KOPT-K1 (cell line): Measurements from ENCODE around the gene RPS21.

Experiments
- H3K27ac ChIP-seq: fragments of 200-600 bp; sonication (generic); 2 replicates; pipeline ENCODE4 v1.5.1; 2016; ENCODE audit warnings: antibody characterized with exemption, mild to moderate bottlenecking, low read depth, low read length; ENCODE audit not compliant: poor library complexity, severe bottlenecking
- H3K36me3 ChIP-seq: fragments of 200-600 bp; sonication (generic); 2 replicates; pipeline ENCODE4 v1.5.1; 2017; ENCODE audit warnings: antibody characterized with exemption, mild to moderate bottlenecking, low read length, moderate library complexity; ENCODE audit not compliant: insufficient read depth
- H3K9me3 ChIP-seq: fragments of 200-600 bp; sonication (generic); 2 replicates; pipeline ENCODE4 v1.5.1; 2017; ENCODE audit warnings: antibody characterized with exemption, low read length, mild to moderate bottlenecking; ENCODE audit not compliant: insufficient read depth, poor library complexity, severe bottlenecking

Gene RPS21

DNA sequence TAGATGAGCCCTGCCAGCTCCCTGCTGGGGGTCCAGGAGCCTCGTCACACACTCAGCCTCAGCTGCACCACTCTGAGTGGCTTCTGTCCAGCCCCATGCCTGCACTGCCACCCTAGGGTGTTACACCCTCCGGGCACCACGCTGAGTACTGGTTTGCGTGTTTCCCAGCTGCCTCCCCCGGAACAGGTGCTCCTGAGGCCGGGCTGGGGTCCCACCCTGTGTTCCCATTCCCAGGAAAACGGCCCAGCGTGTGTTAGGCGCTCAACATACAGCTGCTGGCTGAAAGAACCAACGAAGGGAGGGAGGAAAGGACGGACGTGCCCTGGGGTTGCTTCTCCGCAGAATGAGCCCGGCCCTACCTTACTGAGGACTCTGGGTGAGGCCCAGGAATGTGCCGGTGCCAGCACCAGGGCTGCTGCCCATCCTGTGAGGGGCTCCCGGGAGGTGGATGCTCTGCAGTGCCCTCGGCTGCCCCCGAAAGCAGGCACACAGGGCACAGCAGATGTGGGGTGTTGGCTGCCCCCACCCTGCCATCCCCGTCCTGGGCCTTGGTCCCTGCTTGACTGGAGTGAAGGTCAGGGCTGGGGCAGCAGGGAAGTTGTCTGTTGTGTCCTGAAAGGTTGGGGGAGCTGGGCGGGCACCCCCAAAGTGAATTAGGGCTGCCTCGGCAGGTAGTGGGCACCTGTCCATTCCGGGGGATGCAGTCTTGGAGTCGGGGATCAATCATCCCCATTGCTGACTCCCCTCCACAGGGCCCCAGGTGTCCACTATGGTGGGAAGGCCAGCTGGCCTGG, 36.1 kb upstream of the RPS21 start:
- no peak overlapping the region for H3K27ac ChIP-seq
- no peaks in the 10 kb centered on the region for H3K36me3 ChIP-seq

DNA sequence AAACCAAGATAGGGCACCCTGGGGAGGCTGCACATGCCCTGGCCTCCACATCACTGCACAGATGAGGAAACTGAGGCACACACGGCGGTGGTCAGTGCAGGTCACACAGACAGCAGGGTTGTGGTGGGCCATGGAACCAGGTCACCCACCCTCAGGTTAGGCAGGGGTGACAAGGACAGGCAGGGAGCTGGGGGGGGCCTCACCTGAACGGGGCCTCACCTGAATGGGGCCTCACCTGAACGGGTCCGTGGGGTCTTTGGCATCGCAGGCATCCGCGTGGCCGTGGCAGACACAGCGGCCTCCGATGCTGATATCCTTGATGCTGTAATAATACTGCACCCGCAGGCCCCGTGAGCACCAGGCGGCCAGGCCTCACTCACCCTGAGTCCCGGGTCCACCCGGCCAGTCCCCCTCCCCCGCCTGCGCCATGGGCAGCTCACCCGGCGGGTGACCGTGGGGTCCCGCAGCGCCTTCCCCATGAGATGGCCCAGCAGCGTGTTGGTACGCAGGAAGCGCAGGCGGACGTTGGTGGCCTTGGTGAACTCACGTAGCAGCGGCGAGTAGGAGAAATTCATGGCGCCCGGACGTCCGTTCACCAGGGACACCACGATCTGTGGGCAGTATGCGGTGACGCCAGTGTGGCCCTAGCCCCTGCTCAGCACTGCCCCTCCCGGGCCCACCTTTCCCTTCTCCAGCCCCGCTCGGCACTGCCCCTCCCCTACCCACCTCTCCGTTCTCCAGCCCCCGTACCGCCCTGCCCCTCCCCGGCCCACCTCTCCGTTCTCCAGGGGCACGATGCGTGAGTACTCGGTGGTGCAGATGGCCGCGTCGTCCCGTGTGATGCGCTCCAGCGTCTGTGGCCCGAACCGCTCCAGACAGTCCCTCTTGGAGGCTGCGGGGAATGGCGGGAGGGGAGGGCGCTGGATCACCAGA, 35.2 kb upstream of the RPS21 start:
- Histone ChIP-seq H3K36me3 (no peaks in the 10 kb centered on the region), H3K9me3 (peaks cover 7% of the 10 kb centered on the region), H3K27ac (no peak overlapping the region)

More for the DNA sequence above, 36.1 kb upstream of the RPS21 start:
- peaks cover 7% of the 10 kb centered on the region for H3K9me3 ChIP-seq

DNA sequence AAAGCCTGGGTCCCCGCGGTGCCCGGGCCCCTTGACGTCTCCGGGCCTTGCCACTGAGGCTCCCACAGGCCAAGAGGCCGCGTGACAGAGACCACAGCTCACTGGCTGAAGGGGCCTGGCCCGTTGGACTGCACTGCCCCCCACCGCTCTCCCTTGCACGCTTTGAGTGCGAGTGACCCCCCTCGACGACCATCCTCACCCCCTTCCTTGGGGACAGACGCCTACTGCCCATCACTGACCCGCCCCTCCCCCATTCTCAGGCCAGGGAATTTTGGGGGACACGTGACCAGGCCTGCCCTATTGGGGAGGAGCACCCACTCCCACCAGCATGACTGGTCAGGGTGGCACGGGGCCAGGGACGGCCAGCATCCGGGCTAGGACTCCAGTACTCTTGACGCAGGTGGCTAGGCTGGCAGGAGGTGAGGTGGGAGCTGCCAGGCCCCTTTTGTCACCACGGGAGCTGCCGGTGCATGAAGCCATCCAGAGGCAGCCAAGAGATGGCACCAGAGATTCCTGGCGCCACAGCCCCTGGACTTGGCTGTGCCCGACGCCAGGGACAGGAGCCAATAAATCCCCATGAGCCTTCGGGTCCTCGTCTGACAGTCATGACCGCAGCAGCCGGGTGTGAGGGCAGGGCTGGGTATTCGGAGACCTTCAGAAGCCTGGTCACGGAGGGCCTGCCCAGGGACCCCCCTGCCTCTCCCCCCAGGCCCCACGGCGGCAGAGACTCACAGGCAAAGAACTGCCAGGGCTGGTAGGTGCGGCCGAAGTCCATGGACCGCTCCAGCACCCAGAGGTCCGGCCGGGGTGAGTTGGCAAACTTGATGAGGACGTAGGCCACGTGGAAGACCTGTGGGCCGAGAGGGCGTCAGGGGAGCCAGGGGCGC, 34.3 kb upstream of the RPS21 start:
- H3K9me3 ChIP-seq = peaks cover 7% of the 10 kb centered on the region
- no peaks in the 10 kb centered on the region for H3K36me3 ChIP-seq
- H3K27ac ChIP-seq = no peak overlapping the region

DNA sequence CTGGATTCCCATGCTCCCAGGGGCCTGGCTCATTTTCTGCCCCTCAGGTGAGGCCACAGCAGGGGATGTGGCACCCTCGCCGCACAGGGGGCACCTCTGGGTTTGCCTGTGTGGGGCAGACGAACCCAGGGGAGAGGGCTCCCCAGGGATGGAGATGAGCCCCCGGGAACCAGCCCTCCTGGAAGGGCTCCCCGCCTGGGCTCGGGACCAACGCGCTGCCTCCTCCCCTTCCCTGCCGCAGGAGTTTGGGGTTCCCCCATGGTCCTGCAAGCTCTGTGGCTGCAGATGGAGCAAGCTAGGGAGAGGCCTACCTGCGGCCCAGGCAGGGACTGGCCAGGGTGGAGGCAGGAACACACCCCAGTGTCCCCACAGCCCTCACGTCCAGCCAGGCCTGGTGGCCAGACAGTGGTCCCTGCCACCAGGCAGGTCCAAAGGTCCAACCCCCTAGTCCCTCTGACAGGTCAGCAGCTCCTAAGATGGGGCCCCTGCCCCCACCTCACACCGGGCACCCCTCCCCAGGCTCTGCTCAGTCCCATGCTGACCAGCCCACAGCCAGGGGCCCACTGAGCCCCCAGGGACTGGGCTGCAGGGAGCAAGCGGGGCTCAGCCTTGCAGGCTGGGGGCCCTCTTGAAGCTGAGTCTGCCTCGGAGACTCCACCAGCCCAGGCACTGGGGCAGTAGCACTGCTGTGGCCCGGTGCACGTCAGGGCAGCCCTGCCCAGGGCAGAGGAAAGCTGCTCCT, 33.4 kb upstream of the RPS21 start:
- Histone ChIP-seq H3K36me3 (no peaks in the 10 kb centered on the region), H3K27ac (no peak overlapping the region), H3K9me3 (peaks cover 7% of the 10 kb centered on the region)

DNA sequence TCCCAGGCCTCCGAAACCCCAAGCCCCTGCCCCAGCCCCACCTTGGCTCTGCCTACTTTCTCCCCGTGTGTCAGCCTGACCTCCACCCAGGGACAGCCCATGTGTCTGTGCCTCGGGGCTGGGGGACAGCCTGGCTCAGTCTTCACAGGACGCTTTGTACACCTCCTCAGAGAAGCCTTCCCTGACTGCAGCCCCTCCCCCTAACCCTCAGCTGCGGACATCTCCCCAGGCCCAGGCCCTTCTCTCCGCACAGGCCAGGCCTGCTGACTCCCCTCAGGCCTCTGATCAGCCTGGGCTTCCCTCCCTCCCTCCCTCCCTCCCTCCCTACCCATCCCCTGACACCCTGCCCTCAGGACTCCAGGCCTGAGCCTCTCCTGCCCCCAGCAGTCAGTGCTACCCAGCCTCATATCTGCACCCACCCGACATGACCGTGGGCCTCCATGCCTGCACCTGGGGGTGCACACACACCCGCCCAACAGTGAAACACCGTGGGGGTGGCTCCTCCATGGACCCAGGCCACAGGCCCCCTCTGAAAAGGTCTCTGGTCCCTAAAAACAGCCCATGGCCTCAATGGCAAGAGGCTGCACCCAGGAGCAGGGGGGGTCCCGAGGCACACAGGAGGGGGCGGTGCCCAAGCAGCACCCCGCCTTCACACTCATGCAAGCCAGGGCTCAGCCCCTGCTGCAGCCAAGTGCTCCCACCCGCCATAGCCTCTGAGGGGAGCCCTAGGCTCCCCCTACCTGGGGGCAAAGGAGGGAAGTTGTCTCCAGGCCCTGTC, 32.7 kb upstream of the RPS21 start:
- Histone ChIP-seq H3K9me3 (no peaks in the 10 kb centered on the region), H3K36me3 (no peaks in the 10 kb centered on the region), H3K27ac (no peak overlapping the region)

DNA sequence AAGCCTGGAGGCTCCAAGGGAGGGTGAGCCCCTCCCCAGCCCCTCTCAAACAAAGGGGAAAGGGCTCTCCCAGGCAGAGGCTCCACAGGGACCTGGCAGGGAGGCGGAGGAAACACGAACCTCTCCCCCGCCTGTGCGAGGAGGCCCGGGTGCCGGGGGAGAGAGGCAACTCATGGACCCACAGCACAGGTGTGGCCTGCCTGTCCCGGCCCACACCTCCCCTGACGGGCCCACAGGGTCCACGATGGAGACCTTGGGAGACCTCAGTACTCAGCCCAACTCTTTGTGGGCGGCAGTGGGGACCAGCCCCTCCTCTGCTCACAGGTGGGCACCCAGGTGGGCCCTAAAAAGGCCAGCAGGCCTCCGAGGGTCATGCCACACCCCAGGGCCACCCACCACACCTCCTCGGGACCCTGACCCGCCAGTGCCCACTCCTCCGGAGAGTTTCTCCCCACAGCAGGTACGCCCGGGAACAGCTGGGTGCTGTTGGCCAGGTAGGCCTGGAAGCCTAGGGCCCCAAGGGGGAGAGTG, 32.0 kb upstream of the RPS21 start:
- Histone ChIP-seq H3K9me3 (no peaks in the 10 kb centered on the region), H3K36me3 (no peaks in the 10 kb centered on the region), H3K27ac (no peak overlapping the region)

DNA sequence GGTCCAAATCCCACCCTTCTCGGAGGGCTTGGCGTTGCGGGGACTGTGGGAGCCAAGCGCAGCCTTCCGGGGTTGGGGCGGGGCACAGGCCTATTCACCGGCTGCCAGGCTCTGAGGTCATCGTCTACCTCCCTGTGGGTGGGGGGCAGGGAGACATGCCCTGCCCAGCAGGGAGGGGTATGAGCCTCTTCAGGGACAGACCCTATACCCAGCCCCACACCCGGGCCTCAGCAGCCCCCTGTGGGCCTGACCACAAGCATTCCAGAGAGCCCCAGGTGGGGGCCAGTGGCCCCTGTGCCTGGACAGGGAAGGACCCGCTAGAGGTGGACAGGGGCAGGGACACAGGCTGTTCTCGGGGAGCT, 31.4 kb upstream of the RPS21 start:
- H3K27ac ChIP-seq = no peak overlapping the region
- no peaks in the 10 kb centered on the region for H3K36me3 ChIP-seq
- no peaks in the 10 kb centered on the region for H3K9me3 ChIP-seq

DNA sequence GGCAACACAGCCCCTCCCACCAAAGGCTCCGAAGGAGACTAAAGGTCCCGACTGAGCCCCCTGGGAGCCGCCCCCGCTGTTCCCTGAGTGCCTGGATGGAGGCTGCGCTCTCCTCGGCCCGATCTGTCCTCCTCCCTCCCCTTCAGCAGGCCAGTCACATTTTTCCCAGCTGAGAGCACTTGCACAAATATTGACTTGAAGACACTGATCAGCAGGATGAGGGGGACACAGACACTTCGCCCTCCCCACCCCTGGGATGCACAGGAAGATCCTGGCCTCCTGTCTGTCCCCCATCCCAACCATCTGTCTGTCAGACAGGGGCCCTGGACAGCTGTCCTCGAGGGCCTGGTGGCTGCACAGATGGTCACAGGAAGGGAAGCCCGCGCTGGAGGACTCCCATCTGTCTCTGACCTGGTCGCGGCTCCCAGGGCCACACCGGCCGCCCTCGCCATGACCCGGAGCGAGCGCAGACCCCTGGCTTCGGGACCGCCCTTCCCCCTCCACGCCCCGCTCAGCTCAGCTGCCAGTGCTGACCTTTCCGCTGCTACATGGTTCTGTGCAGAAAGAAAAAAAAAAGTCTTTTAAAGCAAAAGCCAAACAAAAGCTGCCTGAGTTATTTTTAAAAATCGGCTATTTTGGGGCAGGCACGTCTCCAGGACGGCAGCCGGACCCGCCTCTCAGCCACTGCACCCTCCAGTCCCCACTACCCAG, 30.9 kb upstream of the RPS21 start:
- Histone ChIP-seq H3K36me3 (no peaks in the 10 kb centered on the region), H3K27ac (no peak overlapping the region), H3K9me3 (no peaks in the 10 kb centered on the region)

DNA sequence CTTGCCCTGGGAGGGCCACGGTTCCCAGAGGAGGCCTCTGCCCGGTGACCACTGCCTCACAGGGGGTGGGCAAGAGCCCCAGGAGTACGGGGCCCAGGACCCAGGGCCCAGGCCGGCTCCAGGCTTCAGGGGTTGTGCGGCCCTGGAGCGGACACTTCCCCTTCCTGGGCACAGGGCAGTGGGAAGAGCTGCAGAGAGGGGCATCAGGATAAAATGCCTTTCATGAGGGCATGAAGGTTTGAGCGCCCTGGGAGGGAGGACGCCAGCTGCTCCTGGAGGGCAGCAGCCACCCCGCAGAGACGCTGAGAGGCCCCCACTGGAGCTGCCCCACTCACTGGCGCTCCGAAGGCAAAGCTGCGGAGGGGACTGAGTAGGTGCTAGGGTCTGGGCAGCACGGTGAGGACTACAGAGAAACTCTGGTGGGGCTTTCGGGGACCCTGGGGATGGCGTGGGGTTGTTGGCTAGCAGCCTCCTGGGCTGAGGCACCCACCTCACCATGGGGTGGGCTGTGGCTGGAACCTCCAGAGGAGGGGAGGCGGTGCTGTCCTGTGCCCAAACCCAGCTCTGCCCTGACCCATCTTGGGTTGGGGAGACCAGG, 30.2 kb upstream of the RPS21 start:
- H3K27ac ChIP-seq = no peak overlapping the region

DNA sequence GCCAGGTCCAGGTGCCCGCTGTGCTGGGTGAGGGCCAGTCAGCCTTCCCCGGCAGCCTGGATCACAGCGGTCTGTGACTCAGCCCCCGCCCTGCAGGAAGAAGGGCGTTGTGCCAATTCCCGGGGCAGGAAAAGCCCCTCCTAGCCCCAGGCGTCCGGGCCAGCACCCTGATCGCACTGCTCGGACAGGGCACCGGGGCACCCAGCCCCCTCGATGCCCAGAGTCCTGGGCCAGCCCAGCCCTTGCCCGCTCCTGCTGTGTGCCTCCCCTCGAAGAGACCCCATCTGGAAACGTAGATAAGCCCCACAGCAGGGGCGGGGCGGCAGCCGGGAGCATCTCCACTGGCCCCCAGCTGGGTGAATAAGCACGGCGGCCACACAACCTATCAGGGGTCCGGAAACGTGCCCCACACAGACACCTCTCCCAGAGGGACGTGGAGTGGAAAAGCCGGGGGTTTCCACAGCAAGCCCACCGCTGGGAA, 29.7 kb upstream of the RPS21 start:
- Histone ChIP-seq H3K27ac (no peak overlapping the region), H3K36me3 (no peaks in the 10 kb centered on the region), H3K9me3 (no peaks in the 10 kb centered on the region)

More for the DNA sequence above, 30.2 kb upstream of the RPS21 start:
- Histone ChIP-seq H3K36me3 (no peaks in the 10 kb centered on the region), H3K9me3 (no peaks in the 10 kb centered on the region)

DNA sequence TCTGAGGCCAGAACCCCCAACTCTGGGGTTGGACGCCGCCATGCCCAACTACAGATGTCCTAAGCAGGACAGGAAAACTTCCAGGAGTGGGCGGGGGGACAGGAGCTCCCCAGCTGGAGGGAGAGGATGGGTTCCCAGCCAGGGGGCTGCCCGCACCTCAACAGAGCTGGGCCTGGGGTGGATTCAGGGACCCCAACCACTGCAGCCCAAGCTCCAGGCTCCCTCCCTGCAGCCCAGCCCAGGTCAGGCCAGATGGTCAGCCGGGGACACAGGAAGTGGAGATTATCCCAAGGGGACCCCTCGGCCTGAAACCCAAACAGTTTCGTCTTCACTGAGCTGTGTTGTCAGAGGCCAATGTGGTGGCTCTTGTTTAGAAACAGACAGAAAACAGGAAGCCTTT, 29.2 kb upstream of the RPS21 start:
- Histone ChIP-seq H3K9me3 (no peaks in the 10 kb centered on the region), H3K36me3 (no peaks in the 10 kb centered on the region), H3K27ac (no peak overlapping the region)

DNA sequence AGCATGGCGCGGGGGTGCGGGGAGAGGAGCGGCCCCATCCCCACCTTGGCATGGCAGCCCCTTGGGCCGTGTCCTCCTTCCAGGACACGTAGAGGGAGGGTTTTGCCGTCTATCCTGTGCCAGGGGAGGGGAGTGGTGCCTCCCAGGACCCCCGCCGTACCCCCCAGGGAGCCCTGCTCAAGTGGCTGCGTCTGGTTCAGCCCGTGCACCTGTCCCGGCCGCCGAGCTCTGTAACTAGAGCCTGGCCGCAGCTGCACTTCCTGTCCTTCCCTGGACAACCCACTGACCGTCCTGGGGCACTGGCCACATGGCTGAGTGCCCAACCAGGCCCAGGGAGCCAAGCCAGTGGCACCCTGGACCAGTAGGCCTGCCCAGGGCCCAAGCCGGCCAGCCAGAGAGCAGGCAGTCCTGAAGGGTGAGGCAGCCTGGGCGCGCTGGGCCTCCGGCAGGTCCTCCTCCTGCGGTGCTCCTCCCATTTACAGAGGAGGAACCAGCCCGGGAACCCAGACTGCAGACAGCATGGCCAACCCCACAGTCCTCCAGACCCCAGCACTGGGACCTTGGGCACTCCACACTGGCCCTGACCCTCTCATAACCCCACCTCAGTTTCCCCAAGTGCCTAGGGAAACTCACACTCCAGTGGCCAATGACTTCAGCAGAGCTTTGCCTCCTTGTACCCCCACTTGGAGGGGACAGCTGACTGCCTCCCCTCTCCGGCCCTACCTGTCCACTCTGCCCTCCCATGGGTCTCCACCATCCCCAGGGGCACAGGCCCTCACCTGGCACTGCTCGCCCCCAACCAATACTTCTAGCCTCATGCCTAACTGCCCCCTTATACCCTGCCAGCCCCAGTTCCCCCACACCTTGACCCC, 28.5 kb upstream of the RPS21 start:
- Histone ChIP-seq H3K27ac (no peak overlapping the region), H3K36me3 (no peaks in the 10 kb centered on the region)

More for the DNA sequence above, 28.5 kb upstream of the RPS21 start:
- H3K9me3 ChIP-seq = no peaks in the 10 kb centered on the region
